GM19351 (cell line): ENCODE data around the gene PGGHG.
"Not testable (repeated sequence)": the region's sequence is repeated elsewhere in the genome, so short reads cannot be mapped to it uniquely, and the experiment has no call there.

Experiments used
- ATAC-seq: cut with Tn5 transposase; IDR thresholded peaks from one replicate; pipeline ENCODE4 v1.9.1; 2021; ENCODE audit warnings: mild to moderate bottlenecking, moderate library complexity; ENCODE audit not compliant: unreplicated experiment

Gene PGGHG

GRCh38 chr11:326842-327580 lies 38.1 kb downstream of the PGGHG start:
- ATAC-seq, result peak; percentile 79

- no peak for ATAC-seq
Observed at GRCh38 chr11:327581-327923, 38.6 kb downstream of the PGGHG start.

GRCh38 chr11:328012-328411 lies 39.1 kb downstream of the PGGHG start:
- no peak for ATAC-seq

GRCh38 chr11:328516-329100 lies 39.7 kb downstream of the PGGHG start:
- not testable (repeated sequence) for ATAC-seq

GRCh38 chr11:329886-330253 lies 40.9 kb downstream of the PGGHG start:
- ATAC-seq, result no peak

DNA sequence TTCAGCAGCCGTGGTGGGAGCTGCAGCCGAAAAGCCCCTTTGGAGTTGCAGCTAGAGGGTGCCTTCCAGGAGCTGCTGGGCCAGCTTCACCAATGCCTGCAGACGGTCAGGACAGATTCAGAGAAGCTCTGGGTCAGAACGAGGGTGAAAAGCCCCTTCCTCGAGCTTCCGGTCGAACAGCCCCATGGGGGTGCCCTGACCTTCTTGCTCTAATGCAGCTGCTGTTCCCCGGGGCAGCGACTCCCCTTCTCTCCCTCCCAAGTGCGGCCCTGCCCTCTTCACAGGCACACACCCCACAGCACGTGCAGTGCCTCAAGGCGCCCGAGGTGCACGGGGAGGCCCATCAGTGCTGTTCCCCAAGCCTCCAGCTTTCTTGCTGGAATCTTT lies 41.4 kb downstream of the PGGHG start:
- no peak for ATAC-seq

DNA sequence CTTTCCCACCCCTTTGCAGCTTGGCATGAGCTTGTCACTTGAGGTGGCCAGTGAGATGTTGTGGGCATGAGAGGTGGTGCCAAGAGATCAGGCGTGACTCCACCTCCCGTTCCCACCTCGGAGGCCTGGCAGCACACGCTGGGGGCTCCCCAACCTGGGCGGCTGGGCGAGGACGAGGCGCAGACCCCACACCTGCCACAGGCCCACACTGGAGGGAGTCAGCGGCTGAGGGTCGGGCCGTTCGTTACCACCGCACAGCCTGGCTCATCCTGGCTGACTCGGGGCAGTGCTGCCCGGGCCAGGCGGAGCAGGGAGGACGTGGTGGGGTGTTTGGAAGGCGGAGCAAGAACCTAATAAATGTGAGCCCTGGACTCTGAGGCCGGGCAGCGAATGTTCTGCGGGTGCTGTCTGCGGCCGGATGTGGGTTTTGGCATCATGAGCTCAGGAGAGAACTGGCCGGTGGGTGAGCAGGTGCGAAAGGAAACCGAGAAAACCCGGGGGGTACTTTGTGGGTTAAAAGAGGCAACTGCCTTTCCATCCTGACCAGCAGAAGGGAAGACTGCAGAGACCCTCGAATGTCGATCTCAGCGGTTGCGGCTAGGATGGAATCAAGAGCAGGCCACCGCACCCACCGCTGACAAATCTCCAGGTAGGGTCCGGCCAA lies 41.9 kb downstream of the PGGHG start:
- no peak for ATAC-seq

DNA sequence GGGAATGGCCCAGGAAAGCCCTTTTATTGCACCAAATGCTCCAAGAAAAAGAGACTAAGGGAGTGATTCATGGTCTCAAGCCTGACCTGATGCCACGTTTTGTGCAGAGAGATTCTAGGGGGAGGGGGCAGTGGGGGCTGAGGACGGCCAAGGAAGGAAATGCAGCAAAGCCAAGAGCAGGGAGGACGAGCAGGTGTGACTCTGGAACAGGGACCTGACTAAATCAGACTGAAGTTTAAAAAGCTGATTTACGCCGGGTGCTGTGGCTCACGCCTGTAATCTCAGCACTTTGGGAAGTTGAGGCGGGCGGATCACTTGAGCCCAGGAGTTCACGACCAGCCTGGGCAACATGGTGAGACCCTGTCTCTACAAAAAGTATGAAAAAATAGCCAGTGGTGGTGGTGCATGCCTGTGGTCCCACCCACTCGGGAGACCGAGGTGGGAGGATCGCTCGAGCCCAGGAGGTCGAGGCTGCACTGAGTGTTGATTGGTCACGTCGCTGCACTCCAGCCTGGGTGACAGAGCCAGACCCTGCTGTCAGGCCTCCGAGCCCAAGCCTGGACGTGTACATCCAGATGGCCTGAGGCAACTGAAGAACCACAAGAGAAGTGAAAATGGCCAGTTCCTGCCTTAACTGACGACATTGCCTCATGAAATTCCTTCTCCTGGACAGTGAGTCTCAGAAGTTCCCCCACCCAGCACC lies 42.6 kb downstream of the PGGHG start:
- ATAC-seq, result no peak

GRCh38 chr11:332651-333480 lies 43.9 kb downstream of the PGGHG start:
- no peak for ATAC-seq

DNA sequence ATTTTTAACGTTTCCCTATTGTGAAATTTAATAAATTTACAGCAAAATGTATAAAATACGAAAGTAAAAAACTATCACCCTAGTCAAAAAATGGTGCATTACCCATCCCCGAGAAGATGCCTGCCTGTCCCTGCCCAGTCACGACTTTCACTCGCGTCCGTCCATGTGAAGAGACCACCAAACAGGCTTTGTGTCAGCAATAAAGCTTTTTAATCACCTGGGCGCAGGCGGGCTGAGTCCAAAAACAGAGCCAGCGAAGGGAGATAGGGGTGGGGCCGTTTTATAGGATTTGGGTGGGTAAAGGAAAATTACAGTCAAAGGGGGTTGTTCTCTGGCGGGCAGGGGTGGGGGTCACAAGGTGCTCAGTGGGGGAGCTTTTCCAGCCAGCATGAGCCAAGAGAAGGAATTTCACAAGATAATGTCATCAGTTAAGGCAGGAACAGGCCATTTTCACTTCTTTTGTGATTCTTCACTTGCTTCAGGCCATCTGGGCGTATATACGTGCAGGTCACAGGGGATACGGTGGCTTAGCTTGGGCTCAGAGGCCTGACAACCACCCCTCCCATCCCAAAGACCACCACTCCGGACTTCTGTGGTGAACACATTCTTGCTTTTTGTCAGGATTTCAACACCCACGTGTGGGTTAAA lies 44.8 kb downstream of the PGGHG start:
- not testable (repeated sequence) for ATAC-seq

- ATAC-seq, result no peak
Observed at GRCh38 chr11:334264-334994, 45.5 kb downstream of the PGGHG start.

DNA sequence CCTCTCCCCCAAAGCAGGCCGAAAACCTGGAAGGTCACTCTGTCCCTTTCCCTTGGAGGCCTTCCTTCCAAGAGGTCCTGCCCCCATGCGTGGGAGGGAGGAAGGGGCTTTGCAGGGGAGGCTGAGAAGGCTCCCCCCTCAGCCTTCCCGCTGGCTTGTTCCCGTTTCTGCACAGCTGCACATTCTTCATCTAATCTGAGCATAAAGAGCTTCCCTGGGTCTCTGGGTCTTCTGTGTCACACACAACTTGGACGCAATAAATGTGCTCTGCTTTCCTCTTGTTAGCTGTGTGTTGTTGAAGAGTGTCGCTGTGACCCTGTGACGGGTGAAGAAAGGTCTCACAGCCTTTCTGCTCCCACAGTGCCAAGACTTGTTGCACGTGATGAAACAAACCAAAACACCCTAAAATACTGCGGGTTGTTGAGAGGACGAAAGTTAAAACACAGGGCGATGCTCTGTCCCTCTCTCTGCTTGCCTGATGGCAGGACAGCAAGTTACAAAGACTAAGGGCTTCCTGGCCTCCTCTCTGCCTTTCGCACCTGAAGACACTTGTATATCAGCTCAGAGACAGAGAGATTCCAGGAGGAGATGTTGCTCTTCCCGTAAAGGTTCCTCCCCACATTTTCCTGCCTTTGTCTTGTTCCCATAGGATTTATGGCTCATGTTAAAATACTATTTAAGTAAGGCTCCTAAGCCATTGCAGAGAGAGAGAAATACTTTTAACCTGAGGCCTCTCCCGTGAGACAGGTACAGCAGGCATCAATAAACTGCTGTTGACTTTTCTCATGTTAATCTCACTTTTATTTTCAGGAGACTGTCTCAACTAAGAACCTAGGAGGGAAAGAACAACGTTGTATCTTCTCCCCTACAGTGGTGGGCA lies 47.1 kb downstream of the PGGHG start:
- ATAC-seq, result no peak

DNA sequence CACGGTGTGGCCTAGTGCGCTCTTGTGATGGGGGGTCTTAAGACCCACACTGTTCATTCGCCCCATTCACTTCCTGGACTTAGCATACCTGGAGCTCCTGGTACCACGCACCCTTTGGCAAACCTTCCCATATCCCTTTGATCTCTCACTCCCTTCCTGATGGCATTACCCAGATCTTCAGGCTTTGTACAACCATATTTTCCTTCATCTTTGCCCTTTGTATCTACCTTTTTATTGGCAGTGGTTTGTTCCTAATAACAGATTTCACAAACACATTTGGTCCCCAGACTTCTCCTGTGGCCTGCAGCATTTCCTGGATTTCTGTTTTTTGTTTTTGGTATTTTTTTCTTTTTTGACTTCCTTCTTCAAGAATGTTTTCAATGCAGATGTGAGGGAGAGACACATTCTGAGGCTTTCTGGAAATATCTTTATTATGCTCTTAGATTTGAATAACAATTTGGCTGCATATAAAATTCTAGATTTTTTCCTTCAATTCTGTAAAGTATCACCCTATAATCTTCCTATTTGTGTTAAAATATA lies 47.8 kb downstream of the PGGHG start:
- ATAC-seq, result no peak

- no peak for ATAC-seq
Observed at GRCh38 chr11:337711-338110, 48.8 kb downstream of the PGGHG start.

GRCh38 chr11:339963-340362 lies 51.0 kb downstream of the PGGHG start:
- no peak for ATAC-seq

- no peak for ATAC-seq
Observed at GRCh38 chr11:340539-341512, 51.9 kb downstream of the PGGHG start.

DNA sequence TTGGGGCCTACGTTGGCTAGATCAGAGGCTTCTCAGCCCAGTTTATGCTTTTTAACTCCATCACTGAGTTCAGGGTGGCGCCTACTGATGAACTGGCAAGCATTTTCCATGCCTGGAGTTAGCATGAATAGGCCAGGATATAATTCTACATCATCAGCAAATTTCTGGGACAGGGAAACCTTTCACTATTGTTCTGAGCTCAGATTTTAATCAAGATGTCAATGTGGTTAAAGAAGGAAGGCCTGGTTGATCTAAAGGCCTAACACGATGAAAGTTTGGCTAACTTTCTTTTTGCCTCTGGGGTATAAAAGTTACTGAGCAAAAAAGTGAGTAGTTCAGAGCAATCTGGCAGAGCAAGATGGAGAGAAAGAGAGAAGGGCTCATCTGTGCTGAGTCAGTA lies 53.4 kb downstream of the PGGHG start:
- no peak for ATAC-seq
